GM12873 (cell line): ENCODE results near the gene AK5.

ENCODE experiments used
- TF ChIP-seq, protein P1 (sequence below): IDR thresholded peaks from 2 replicates; pipeline ENCODE4 v1.5.1; 2012; ENCODE audit warnings: low read depth, mild to moderate bottlenecking, moderate library complexity, low read length, control low read depth; ENCODE audit not compliant: insufficient read depth; ENCODE audit errors: missing control alignments

The AK5 gene

DNA sequence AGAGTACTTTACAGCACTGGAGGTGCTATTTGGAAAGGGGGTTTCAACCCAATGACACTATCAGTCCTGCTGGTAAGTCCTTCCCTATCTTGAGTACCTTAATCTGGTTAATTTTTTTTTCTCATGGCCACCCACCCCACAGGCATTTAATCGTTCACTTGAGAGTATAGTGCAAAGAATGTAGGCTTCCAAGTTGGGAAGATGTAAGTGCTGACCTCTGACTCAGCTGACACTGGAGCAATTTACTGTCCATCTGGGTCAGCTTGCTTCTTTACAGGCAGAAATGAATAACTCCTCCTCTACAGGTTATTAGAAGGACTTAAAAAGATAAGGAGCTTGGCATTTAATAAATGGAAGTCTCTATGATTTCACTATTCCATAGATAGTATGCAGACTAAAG is 89.6 kb downstream of the AK5 start:
- TF ChIP-seq, protein P1, sequence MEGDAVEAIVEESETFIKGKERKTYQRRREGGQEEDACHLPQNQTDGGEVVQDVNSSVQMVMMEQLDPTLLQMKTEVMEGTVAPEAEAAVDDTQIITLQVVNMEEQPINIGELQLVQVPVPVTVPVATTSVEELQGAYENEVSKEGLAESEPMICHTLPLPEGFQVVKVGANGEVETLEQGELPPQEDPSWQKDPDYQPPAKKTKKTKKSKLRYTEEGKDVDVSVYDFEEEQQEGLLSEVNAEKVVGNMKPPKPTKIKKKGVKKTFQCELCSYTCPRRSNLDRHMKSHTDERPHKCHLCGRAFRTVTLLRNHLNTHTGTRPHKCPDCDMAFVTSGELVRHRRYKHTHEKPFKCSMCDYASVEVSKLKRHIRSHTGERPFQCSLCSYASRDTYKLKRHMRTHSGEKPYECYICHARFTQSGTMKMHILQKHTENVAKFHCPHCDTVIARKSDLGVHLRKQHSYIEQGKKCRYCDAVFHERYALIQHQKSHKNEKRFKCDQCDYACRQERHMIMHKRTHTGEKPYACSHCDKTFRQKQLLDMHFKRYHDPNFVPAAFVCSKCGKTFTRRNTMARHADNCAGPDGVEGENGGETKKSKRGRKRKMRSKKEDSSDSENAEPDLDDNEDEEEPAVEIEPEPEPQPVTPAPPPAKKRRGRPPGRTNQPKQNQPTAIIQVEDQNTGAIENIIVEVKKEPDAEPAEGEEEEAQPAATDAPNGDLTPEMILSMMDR, result no peak

DNA sequence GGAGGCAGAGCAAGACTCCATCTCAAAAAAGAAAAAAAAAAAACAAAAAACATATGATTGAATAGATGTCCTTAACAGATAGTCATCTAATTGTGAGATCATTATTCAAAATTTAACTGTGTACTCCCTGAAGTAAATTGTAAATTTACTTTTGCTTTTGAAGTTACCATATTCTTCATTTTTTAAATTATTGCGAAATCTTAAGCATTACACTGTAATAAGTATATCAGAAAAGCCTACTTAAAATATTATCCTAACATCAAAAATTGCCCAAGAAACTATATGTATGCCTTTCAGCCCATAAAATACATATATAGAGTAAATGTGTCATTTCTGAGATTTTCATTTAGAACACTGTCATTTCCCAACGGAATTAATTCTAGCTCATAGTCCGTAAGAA is 91.9 kb downstream of the AK5 start:
- TF ChIP-seq, protein P1, result no peak

DNA sequence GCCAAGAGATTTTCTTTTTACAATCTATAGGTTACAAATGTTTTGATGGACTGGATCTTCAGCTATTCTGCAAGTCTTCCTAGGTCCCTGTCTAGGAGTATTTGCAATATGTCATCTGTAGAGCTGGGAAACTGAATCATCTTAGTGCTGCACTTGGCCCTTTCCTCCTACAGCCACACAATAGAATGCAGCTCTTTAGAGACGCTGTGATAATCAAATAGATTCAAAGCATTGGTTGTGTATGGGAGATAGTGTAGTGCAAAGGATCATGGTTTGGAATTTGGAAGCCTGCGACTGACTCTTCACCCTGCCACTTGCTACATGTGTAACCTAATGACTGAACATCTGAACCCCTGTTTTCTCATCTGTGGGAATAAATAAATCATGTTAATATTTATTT is 93.7 kb downstream of the AK5 start:
- TF ChIP-seq, protein P1, result no peak

DNA sequence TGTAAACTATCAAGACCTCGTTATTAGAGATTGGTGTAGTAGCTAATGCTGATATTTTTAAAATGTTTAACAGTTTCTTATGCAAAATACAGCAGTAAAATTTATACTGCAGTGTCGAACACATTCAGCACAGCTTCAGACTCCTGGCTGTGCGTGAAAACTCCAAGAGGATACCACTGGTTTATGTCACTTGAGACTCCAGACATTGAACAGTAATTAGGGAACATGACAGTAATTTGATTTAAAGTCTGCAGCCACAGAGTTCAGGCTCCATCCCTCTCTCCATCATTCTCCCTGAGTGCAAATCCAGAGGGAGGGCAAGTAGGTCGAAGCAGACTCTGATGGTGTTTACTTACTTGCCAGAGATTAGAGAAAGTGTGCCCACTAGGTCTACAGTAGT is 94.2 kb downstream of the AK5 start:
- TF ChIP-seq, protein P1, result no peak

DNA sequence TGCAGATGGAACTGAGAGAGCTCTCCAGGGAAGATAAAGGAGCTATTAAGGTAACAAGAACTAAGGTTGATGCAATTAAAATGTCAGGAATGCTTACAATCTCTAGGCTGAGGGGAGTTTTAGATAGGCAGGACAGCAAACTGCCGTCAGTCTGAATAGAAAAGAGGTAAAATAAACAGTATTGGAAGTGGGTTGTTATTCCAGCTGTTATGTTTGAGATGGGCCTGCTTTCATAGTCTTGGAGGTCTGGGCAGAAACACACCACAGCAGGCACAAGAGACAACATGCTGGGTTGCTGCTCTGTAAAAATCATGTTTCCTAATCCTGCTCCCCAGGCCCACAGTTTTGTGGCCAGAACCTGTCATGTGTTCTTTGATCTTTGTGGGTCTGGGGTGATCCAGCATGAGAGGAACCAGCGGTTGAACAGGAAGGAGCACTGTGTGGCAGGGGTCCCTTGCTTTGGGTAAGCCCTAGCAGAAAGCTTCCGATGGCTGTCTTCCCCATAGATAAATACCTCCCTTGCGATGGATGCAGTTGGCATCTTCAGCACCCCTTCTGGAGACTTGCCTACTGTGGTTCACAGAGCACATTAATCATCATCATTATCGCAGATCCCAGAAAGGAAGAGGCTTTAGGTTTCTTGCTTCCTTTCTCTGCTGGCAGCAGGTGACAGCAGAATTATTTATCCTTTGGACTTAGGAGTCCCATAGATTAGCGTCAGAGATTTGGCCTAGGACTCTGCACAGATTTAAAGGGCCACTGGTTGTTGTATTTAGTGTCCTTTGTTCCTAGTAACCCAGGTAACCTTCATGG is 97.1 kb downstream of the AK5 start:
- TF ChIP-seq, protein P1, result no peak

DNA sequence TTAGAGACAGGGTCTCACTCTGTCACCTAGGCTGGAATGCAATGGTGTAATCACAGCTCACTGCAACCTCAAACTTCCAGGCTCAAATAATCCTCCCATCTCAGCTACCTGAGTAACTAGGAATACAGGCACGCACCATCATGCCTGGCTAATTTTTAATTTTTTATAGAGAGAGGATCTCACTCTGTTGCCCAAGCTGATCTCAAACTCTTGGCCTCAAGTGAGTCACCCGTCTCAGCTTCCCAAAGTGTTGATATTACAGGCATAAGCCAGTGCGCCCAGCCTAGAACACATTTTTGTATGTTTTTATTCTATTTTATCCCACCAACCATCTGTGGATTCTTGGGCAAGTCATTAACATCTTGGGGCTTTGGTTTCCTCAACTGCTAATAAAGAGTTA is 100.5 kb downstream of the AK5 start:
- TF ChIP-seq, protein P1, result no peak

DNA sequence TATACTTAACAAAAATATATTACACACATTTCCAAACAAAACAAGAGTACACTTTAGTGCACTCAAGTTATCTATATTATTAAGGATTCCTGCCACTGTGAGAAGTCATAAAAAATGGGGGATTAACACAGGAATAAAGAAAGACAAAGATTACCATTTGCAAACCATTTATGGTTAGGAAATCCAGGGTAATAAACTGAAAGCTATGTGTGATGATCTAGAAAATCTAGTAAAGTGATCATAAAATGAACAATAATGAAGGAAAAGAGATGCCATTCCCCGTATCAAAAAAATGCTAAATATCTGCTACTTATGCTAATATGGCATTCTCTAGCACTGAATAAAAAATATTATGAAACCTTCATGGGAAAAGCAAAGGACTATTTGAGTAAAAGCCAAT is 101.4 kb downstream of the AK5 start:
- TF ChIP-seq, protein P1, result no peak
